B cell (primary cell): Measurements from ENCODE around the gene TBC1D1. TPM values are rescaled to one million over a fixed set of nuclear protein-coding genes. Genes with fewer than 3 reads are reported as not detected.

Experiments
- ATAC-seq: fragments of 200-7000 bp; cut with Tn5 transposase; one replicate; pipeline ENCODE4 v1.10.0; 2021; ENCODE audit warnings: low read depth, mild to moderate bottlenecking, moderate number of reproducible peaks, moderate library complexity
- CTCF ChIA-PET: fragments of 350-600 bp; sonication (Branson Sonifier 250); formaldehyde crosslinking; loops from one replicate; lab custom pipeline; 2021; ENCODE audit warnings: antibody characterized with exemption, inconsistent platforms; lab: Charles Lee
- POLR2A ChIA-PET: fragments of 350-600 bp; sonication (Branson Sonifier 250); formaldehyde crosslinking; loops from one replicate; lab custom pipeline; 2021; ENCODE audit warnings: antibody characterized with exemption; lab: Charles Lee
- DNase-seq: peaks from one replicate; pipeline ENCODE4 v3.0.0; 2013
- H2AFZ ChIP-seq: 2 replicates; pipeline ENCODE4 v1.6.1; 2012; ENCODE audit warnings: mild to moderate bottlenecking, low read depth, low read length; ENCODE audit not compliant: insufficient read depth, poor library complexity, severe bottlenecking
- H3K27ac ChIP-seq, 2 donors: 1 replicate in 1 of 2; 2 replicates in 1 of 2; pipeline ENCODE4 v1.5.1; 2012 to 2013; ENCODE audit warnings: low read length in 2 of 2, mild to moderate bottlenecking in 2 of 2, moderate library complexity in 1 of 2
- H3K27me3 ChIP-seq, 4 experiments: fragments of 200-600 bp in 1 of 4; sonication (generic) in 1 of 4; replicated peaks in 1 of 4; 1 replicate in 2 of 4; 2 replicates in 2 of 4; pipeline versions ENCODE4 v1.6.1 to v1.7.0; 2013 to 2016; ENCODE audit warnings: low read length in 3 of 4, mild to moderate bottlenecking in 2 of 4, mixed read lengths in 1 of 4, moderate library complexity in 1 of 4; ENCODE audit not compliant: insufficient read depth in 4 of 4, control insufficient read depth in 3 of 4; ENCODE audit errors: control extremely low read depth in 1 of 4
- H3K36me3 ChIP-seq, 2 experiments: replicated peaks in 1 of 2; 1 replicate in 1 of 2; 2 replicates in 1 of 2; pipeline versions ENCODE4 v1.6.1 to v1.7.1; 2013; ENCODE audit warnings: low read length in 1 of 2; ENCODE audit not compliant: insufficient read depth in 2 of 2, control insufficient read depth in 1 of 2; ENCODE audit errors: control extremely low read depth in 1 of 2, extremely low read depth in 1 of 2
- H3K4me1 ChIP-seq, 2 donors: fragments of 200-600 bp in 1 of 2; sonication (generic) in 1 of 2; 1 replicate in 1 of 2; 2 replicates in 1 of 2; pipeline versions ENCODE4 v1.5.1 to v1.6.1; 2013 to 2017; ENCODE audit warnings: low read length in 2 of 2; ENCODE audit not compliant: control insufficient read depth in 2 of 2, insufficient read depth in 2 of 2
- H3K4me2 ChIP-seq: replicated peaks from 2 replicates; pipeline ENCODE3; 2012; ENCODE audit warnings: mild to moderate bottlenecking, low read depth, low read length; ENCODE audit not compliant: poor library complexity, severe bottlenecking
- H3K4me3 ChIP-seq, 5 experiments: fragments of 200-600 bp in 1 of 5; sonication (generic) in 1 of 5; 1 replicate in 3 of 5; 2 replicates in 2 of 5; pipeline versions ENCODE4 v1.5.1 to v1.7.0; 2011 to 2016; ENCODE audit warnings: low read length in 4 of 5, mild to moderate bottlenecking in 4 of 5, low read depth in 2 of 5, control low read depth in 1 of 5, moderate library complexity in 1 of 5; ENCODE audit not compliant: insufficient read depth in 1 of 5; ENCODE audit errors: control extremely low read depth in 1 of 5, extremely low read depth in 1 of 5
- H3K79me2 ChIP-seq: fragments of 200-600 bp; sonication (generic); one replicate; pipeline ENCODE4 v1.6.0; 2016; ENCODE audit warnings: low read length; ENCODE audit not compliant: control insufficient read depth, insufficient read depth
- H3K9ac ChIP-seq: fragments of 200-600 bp; sonication (generic); 2 replicates; pipeline ENCODE4 v1.6.1; 2017; ENCODE audit warnings: mild to moderate bottlenecking, low read length, moderate library complexity
- H3K9me3 ChIP-seq, 3 donors: one replicate each; pipeline versions ENCODE4 v1.6.1 to v1.7.1; 2013; ENCODE audit warnings: low read length in 2 of 3; ENCODE audit not compliant: control insufficient read depth in 2 of 3, insufficient read depth in 1 of 3; ENCODE audit errors: control extremely low read depth in 1 of 3
- H4K20me1 ChIP-seq: 2 replicates; pipeline ENCODE4 v1.6.0; 2012; ENCODE audit warnings: mild to moderate bottlenecking, low read length; ENCODE audit not compliant: insufficient read depth, control insufficient read depth, poor library complexity, severe bottlenecking
- H3K27ac Mint-ChIP-seq: one replicate; pipeline ENCODE4 v1.8.0; 2021; ENCODE audit warnings: mixed read lengths
- H3K27me3 Mint-ChIP-seq: one replicate; pipeline ENCODE4 v1.8.0; 2021; ENCODE audit warnings: mixed read lengths
- H3K4me1 Mint-ChIP-seq: one replicate; pipeline ENCODE4 v1.8.0; 2021; ENCODE audit warnings: mixed read lengths
- H3K4me3 Mint-ChIP-seq: one replicate; pipeline ENCODE4 v1.8.0; 2021; ENCODE audit warnings: mixed read lengths
- H3K9me3 Mint-ChIP-seq: one replicate; pipeline ENCODE4 v1.8.0; 2022; ENCODE audit warnings: mixed read lengths; ENCODE audit not compliant: insufficient read depth
- CTCF ChIP-seq: fragments of 200-600 bp; IDR thresholded peaks from one replicate; pipeline ENCODE4 v1.8.0; 2022; ENCODE audit warnings: antibody characterized with exemption, mild to moderate bottlenecking
- EZH2 ChIP-seq: IDR thresholded peaks from 2 replicates; pipeline ENCODE4 v1.6.1; 2012; ENCODE audit warnings: borderline replicate concordance, low read depth, mild to moderate bottlenecking, moderate library complexity, low read length; ENCODE audit not compliant: insufficient read depth, poor library complexity, severe bottlenecking
- WGBS: methylation state at CpG from one replicate; pipeline ENCODE4 v1.1.5; 2013; ENCODE audit warnings: missing lambda C conversion rate; ENCODE audit not compliant: insufficient coverage; 5-methylcytosine and 5-hydroxymethylcytosine counted together
- intact Hi-C: fragments of 100-400 bp; cut with micrococcal nuclease; formaldehyde crosslinking; loops from one replicate; pipeline ENCODE4 v1.10.0; 2022
- polyA plus RNA-seq: library from polyadenylated mRNA; depleted of rRNA; stranded (reverse); fragments of >200 nt; gene quantifications from 2 replicates; pipeline ENCODE4 v1.2.3, GENCODE V29; 2012
- total RNA-seq, 2 donors: library from RNA; stranded (reverse); fragments of 120-200 nt in 1 of 2; gene quantifications; 1 replicate in 1 of 2; 2 replicates in 1 of 2; pipeline versions ENCODE4 v1.2.3 to v1.2.4, GENCODE V29; 2013 to 2022

TBC1D1 gene
- total and polyA plus RNA-seq, 2 donors (not counting 1 experiment from before 2014, with no cell fraction given), result 88.2 to 98.7 TPM

GRCh38 chr4:37985730-37986275, 94.9 kb downstream of the TBC1D1 start:
- H3K27ac Mint-ChIP-seq, result no peak overlapping the region
- no peak for ATAC-seq
- no peaks in the 10 kb centered on the region for H3K27me3 ChIP-seq
- CTCF ChIA-PET, result no interaction called here
- TF ChIP-seq CTCF (no peak), EZH2 (no peak)
- no peak overlapping the region for H3K4me2 ChIP-seq
- DNase-seq, result no peak
- H3K79me2 ChIP-seq, result peaks cover 91% of the 10 kb centered on the region
- no peaks in the 10 kb centered on the region for H3K27me3 Mint-ChIP-seq
- no peak overlapping the region for H3K4me3 ChIP-seq
- H3K4me1 ChIP-seq, result peaks cover 41 to 49% of the 10 kb centered on the region in 2 donors
- POLR2A ChIA-PET, result no interaction called here
- peaks cover 0 to 6% of the 10 kb centered on the region in 2 experiments for H3K36me3 ChIP-seq
- 57% methylated on average over 1 of the region's 3 CpGs for WGBS
- intact Hi-C loops, result loop anchor here (5.0 kb wide), 1 partner anchor 1381 kb away; the partner anchor contains the start of gene RFC1
- no peak overlapping the region for H3K9ac ChIP-seq
- H4K20me1 ChIP-seq, result peaks cover 6% of the 10 kb centered on the region
- H3K27ac ChIP-seq, result no peak overlapping the region
- no peak overlapping the region for H3K4me3 Mint-ChIP-seq
- H2AFZ ChIP-seq, result no peak overlapping the region
- H3K9me3 Mint-ChIP-seq, result no peaks in the 10 kb centered on the region
- H3K9me3 ChIP-seq, result no peaks in the 10 kb centered on the region
- peaks cover 77% of the 10 kb centered on the region for H3K4me1 Mint-ChIP-seq

GRCh38 chr4:37988670-37989069, 97.8 kb downstream of the TBC1D1 start:
- no peak for TF ChIP-seq EZH2
- TF ChIP-seq CTCF, result no peak
- Mint-ChIP-seq H3K4me3 (no peak overlapping the region), H3K27ac (peak overlapping the region; percentile 80), H3K9me3 (peaks cover 4% of the 10 kb centered on the region), H3K27me3 (no peaks in the 10 kb centered on the region), H3K4me1 (peaks cover 73% of the 10 kb centered on the region)
- POLR2A ChIA-PET, result no interaction called here
- Histone ChIP-seq H3K4me3 (no peak overlapping the region), H3K36me3 (peaks cover 0 to 6% of the 10 kb centered on the region in 2 experiments), H3K79me2 (peaks cover 90% of the 10 kb centered on the region), H3K9me3 (peaks cover 0 to 4% (median 0%) of the 10 kb centered on the region in 3 donors), H3K27me3 (no peaks in the 10 kb centered on the region), H3K4me2 (no peak overlapping the region), H2AFZ (no peak overlapping the region), H3K9ac (no peak overlapping the region), H3K4me1 (peaks cover 44 to 49% of the 10 kb centered on the region in 2 donors), H4K20me1 (peaks cover 4% of the 10 kb centered on the region), H3K27ac (peak overlapping the region; percentile 77 to 86)
- intact Hi-C loops, result loop anchor here (5.0 kb wide), 1 partner anchor 1379 kb away; the partner anchor contains the start of gene RFC1
- CTCF ChIA-PET, result interaction anchor here (1.2 to 1.3 kb wide), 2 partner anchors 10 to 11 kb away, joined by 3 to 4 read pairs; no protein-coding TSS in a partner anchor
- 95% methylated on average over 5 of the region's 5 CpGs for WGBS
- ATAC-seq, result no peak
- DNase-seq, result no peak
